Lung (tissue), 16 donors: ENCODE data around the gene MASTL. TPM values are rescaled to one million over a fixed set of nuclear protein-coding genes. Genes with fewer than 3 reads are reported as not detected.

ENCODE experiments used
- ATAC-seq: fragments of 200-7000 bp; cut with Tn5 transposase; one replicate; pipeline ENCODE4 v1.9.1; 2020; ENCODE audit warnings: moderate number of reproducible peaks; ENCODE audit not compliant: insufficient read depth, low FRiP score
- DNase-seq, 3 donors: peaks; one replicate each; pipeline ENCODE4 v3.0.0-alpha.2; 2013 to 2017
- H3K27ac ChIP-seq, 2 donors: one replicate each; pipeline ENCODE4 v1.5.1; 2013; ENCODE audit warnings: mild to moderate bottlenecking in 2 of 2, moderate library complexity in 2 of 2, control low read depth in 1 of 2, inconsistent platforms in 1 of 2, low read depth in 1 of 2, low read length in 1 of 2
- H3K27me3 ChIP-seq, 3 donors: one replicate each; pipeline ENCODE4 v1.5.1; 2013; ENCODE audit warnings: low read length in 2 of 3; ENCODE audit not compliant: control insufficient read depth in 3 of 3, insufficient read depth in 3 of 3
- H3K36me3 ChIP-seq, 4 donors: one replicate each; pipeline ENCODE4 v1.5.1; 2013; ENCODE audit warnings: low read length in 4 of 4, mild to moderate bottlenecking in 1 of 4, moderate library complexity in 1 of 4; ENCODE audit not compliant: control insufficient read depth in 4 of 4, insufficient read depth in 4 of 4
- H3K4me1 ChIP-seq, 5 donors: one replicate each; pipeline ENCODE4 v1.5.1; 2013; ENCODE audit warnings: low read length in 5 of 5, mild to moderate bottlenecking in 2 of 5, moderate library complexity in 1 of 5; ENCODE audit not compliant: control insufficient read depth in 5 of 5, insufficient read depth in 5 of 5
- H3K4me3 ChIP-seq: one replicate; pipeline ENCODE4 v1.5.1; 2013; ENCODE audit warnings: mild to moderate bottlenecking, control low read depth, moderate library complexity
- H3K9ac ChIP-seq, 2 donors: one replicate each; pipeline ENCODE4 v1.5.1; 2013; ENCODE audit warnings: low read length in 2 of 2, control low read depth in 1 of 2; ENCODE audit not compliant: insufficient read depth in 1 of 2
- H3K9me3 ChIP-seq, 4 donors: one replicate each; pipeline ENCODE4 v1.5.1; 2013; ENCODE audit warnings: low read length in 3 of 4, mild to moderate bottlenecking in 1 of 4, moderate library complexity in 1 of 4; ENCODE audit not compliant: control insufficient read depth in 4 of 4, insufficient read depth in 3 of 4
- WGBS, 2 donors: extraction: QIAGEN DNeasy Blood & Tissue Kit; methylation state at CpG; one replicate each; pipeline ENCODE4 v1.1.7; 2013; 5-methylcytosine and 5-hydroxymethylcytosine counted together
- long read RNA-seq, 5 donors: transcript quantifications; one replicate each; lab custom pipeline, GENCODE V29; 2026
- polyA plus RNA-seq, 2 donors: library from polyadenylated mRNA; stranded (reverse); fragments of 200-250 nt; gene quantifications; one replicate each; pipeline ENCODE4 v1.2.1, GENCODE V29; 2013
- total RNA-seq, 2 donors: library from RNA; depleted of rRNA in 1 of 2; stranded (reverse); fragments of >200 nt in 1 of 2; gene quantifications; one replicate each; pipeline ENCODE4 v1.2.1, GENCODE V29; 2014 to 2021
- TF ChIP-seq, protein P1 (sequence below): IDR thresholded peaks from 2 replicates; pipeline ENCODE4 v1.5.1; 2012; ENCODE audit warnings: mild to moderate bottlenecking; ENCODE audit errors: control extremely low read depth, extremely low read depth
- donor health status: control.
- donor health status: control.
- donor health status: Bipolar disorder and iron deficiency.
- donor health status: healthy.
- donor health status: DM: yes; HTN: yes; CAD: no.

The MASTL gene
- total RNA-seq: 10 to 100 TPM in 1 of 2 donors, 1 to 10 TPM in 1; 7.6 to 12.2 TPM
- polyA plus RNA-seq: 1 to 10 TPM; 4.5 to 5.0 TPM
- long read RNA-seq, donor 1, partial matches to known transcripts: 0 of 2 reads
- long read RNA-seq, donor 1, other reads (novel, unspliced or antisense): 0 of 2 reads
- long read RNA-seq, donor 2: 0 reads
- long read RNA-seq, donor 3: 0 reads
- long read RNA-seq, donor 4, partial matches to known transcripts: 25 of 25 reads
- long read RNA-seq, donor 4, other reads (novel, unspliced or antisense): 0 of 25 reads
- long read RNA-seq, donor 5: 0 reads

DNA sequence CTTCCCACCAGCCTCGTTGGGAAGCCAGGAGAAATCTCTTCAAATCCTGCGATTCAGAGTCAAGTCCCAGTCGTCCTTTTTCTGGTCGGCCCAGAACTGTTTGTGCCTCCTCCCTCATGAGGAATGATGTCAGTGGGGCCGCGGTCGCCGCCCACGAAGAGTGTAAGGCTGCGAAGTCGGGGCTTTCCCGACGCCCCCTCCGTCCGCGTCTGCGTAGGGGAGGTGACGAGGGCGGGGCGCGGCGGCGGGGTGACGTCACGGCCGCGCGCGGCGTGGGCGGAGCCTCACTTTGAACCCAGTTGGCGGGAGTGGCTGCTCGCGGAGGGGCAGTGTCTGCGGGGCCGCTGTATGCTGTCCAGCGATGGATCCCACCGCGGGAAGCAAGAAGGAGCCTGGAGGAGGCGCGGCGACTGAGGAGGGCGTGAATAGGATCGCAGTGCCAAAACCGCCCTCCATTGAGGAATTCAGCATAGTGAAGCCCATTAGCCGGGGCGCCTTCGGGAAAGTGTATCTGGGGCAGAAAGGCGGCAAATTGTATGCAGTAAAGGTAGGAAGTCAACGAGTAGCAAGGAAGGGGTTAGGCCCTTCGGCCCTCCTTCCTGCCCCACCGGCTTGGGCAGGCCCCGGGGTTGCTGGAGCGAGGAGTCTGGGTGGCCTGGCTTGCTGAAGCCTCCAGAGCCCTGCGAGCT lies at the start of gene MASTL:
Gene MASTL (plus strand): TSS at position 287 of the 689 bp plus-strand sequence. CDS start 75 bp downstream, at position 362.
- no peaks in the 10 kb centered on the region for H3K9me3 ChIP-seq
- peaks cover 4 to 15% (median 11%) of the 10 kb centered on the region in 5 donors for H3K4me1 ChIP-seq
- peaks cover 1 to 11% (median 7%) of the 10 kb centered on the region in 4 donors for H3K36me3 ChIP-seq
- peak within 1 kb of the TSS; percentile 92 for H3K4me3 ChIP-seq
- H3K27ac ChIP-seq: peak within 1 kb of the TSS; percentile 97 to 98
- H3K27me3 ChIP-seq: no peaks in the 10 kb centered on the region
- H3K9ac ChIP-seq: peak within 1 kb of the TSS; percentile 99
- 0% methylated on average over 55 of the region's 55 CpGs for WGBS, 2 donors
- ATAC-seq (peak; percentile 92), DNase-seq (peak; percentile 94 to 96 (median 95))
- TF ChIP-seq, protein P1, sequence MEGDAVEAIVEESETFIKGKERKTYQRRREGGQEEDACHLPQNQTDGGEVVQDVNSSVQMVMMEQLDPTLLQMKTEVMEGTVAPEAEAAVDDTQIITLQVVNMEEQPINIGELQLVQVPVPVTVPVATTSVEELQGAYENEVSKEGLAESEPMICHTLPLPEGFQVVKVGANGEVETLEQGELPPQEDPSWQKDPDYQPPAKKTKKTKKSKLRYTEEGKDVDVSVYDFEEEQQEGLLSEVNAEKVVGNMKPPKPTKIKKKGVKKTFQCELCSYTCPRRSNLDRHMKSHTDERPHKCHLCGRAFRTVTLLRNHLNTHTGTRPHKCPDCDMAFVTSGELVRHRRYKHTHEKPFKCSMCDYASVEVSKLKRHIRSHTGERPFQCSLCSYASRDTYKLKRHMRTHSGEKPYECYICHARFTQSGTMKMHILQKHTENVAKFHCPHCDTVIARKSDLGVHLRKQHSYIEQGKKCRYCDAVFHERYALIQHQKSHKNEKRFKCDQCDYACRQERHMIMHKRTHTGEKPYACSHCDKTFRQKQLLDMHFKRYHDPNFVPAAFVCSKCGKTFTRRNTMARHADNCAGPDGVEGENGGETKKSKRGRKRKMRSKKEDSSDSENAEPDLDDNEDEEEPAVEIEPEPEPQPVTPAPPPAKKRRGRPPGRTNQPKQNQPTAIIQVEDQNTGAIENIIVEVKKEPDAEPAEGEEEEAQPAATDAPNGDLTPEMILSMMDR: no peak

DNA sequence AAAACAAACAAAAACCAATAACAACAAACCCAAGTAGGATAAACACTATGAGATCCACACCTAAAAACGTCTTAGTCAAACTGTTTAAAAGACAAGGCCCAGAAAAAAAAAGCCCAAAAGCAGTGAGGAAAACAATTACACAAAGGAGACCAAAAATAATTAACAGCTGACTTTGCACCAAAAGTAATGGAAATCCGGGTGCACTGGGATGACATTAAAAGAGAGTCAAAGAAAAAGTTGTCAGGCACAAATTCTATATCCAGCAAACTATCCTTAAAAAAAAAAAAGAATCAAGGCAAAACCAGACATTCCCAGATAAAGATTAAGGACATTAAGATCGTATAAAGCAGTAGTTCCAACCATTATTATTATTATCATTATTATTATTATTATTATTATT lies 47.0 kb upstream of the MASTL start:
- 94 to 98% methylated on average over 3 of the region's 3 CpGs for WGBS, 2 donors
- H3K27ac ChIP-seq: no peak overlapping the region
- TF ChIP-seq, protein P1: no peak
- no peak overlapping the region for H3K9ac ChIP-seq
- no peak for ATAC-seq
- no peak for DNase-seq
- H3K27me3 ChIP-seq: no peaks in the 10 kb centered on the region
- no peaks in the 10 kb centered on the region for H3K4me1 ChIP-seq
- peaks cover 0 to 3% (median 0%) of the 10 kb centered on the region in 4 donors for H3K9me3 ChIP-seq
- no peak overlapping the region for H3K4me3 ChIP-seq
- H3K36me3 ChIP-seq: peaks cover 11 to 28% (median 26%) of the 10 kb centered on the region in 4 donors

DNA sequence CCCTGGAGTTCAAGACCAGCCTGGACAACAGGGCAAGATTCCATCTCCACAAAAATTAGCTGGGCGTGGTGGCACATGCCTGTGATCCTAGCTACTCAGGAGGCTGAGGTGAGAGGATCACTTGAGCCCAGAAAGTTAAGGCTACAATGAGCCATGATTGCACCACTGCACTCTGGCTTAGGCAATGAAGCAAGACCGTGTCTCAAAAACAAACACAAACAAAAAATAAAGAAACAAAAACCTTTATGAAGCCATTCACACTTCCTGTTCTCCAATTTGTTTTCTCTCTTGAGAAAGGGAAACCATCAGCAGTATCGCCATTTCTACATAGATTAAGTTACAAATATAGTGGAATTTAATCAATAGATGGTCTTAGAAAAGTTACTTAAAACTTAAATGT lies 20.8 kb upstream of the MASTL start:
- peaks cover 8 to 41% (median 20%) of the 10 kb centered on the region in 4 donors for H3K36me3 ChIP-seq
- no peak for ATAC-seq
- 59 to 85% methylated on average over 3 of the region's 3 CpGs for WGBS, 2 donors

More for the DNA sequence above, 20.8 kb upstream of the MASTL start:
- no peaks in the 10 kb centered on the region for H3K27me3 ChIP-seq
- no peak overlapping the region for H3K27ac ChIP-seq
- no peaks in the 10 kb centered on the region for H3K9me3 ChIP-seq
- H3K9ac ChIP-seq: no peak overlapping the region
- H3K4me1 ChIP-seq: no peaks in the 10 kb centered on the region
- TF ChIP-seq, protein P1: no peak
- DNase-seq: no peak
- H3K4me3 ChIP-seq: no peak overlapping the region
